Panc1 (cell line): Measurements from ENCODE around the gene FHL1.

Experiments used
- CTCF ChIP-seq: fragments of 450-650 bp; IDR thresholded peaks from 2 replicates; pipeline ENCODE4 v1.5.1; 2017; ENCODE audit warnings: mild to moderate bottlenecking
- POLR2AphosphoS5 ChIP-seq: IDR thresholded peaks from 2 replicates; pipeline ENCODE4 v1.6.1; 2012; ENCODE audit warnings: mild to moderate bottlenecking, low read depth, low read length, moderate library complexity
- TCF7L2 ChIP-seq: IDR thresholded peaks from 2 replicates; pipeline ENCODE4 v1.6.1; 2011; ENCODE audit warnings: mild to moderate bottlenecking, low read depth, low read length, inconsistent platforms

- TF ChIP-seq POLR2AphosphoS5 (no peak), CTCF (no peak), TCF7L2 (no peak)
Measured at GRCh38 chrX:136258951-136259350, 111.6 kb downstream of the FHL1 start.
